Measurements from ENCODE around the gene SLC44A4.

The SLC44A4 gene

GRCh38 chr6:31878222-31878621 is 575 bp downstream of the SLC44A4 start:
- ChIA-PET POLR2A (no interaction called here), CTCF (no interaction called here)
- no peak for DNase-seq (ENCODE audit: extremely low spot score)

GRCh38 chr6:31877651-31878161 is 1.1 kb downstream of the SLC44A4 start:
- ChIA-PET CTCF (no interaction called here), POLR2A (no interaction called here)
- no peak for DNase-seq (ENCODE audit: extremely low spot score)

More at GRCh38 chr6:31878222-31878621, 575 bp downstream of the SLC44A4 start:
- TF ChIP-seq PKNOX1 (IDR thresholded peaks at IDR 0.05), result no peak
- TF ChIP-seq FOXA1 (IDR thresholded peaks at IDR 0.05), result no peak
- no peak for TF ChIP-seq FOXK2 (IDR thresholded peaks at IDR 0.05)
- TF ChIP-seq LEF1 (IDR thresholded peaks at IDR 0.05; ENCODE audit: borderline replicate concordance), result no peak
- no peak for TF ChIP-seq TARDBP (IDR thresholded peaks at IDR 0.05)
- TF ChIP-seq SP1 (IDR thresholded peaks at IDR 0.05), result no peak
- no peak for TF ChIP-seq BHLHE40 (IDR thresholded peaks at IDR 0.05; ENCODE audit: borderline replicate concordance)
- no peak for TF ChIP-seq ELF4 (IDR thresholded peaks at IDR 0.05)
- TF ChIP-seq ARNT (IDR thresholded peaks at IDR 0.05), result no peak
- TF ChIP-seq NFRKB (IDR thresholded peaks at IDR 0.05), result no peak
- TF ChIP-seq FOXM1 (IDR thresholded peaks at IDR 0.05; ENCODE audit: borderline replicate concordance), result no peak
- no peak for TF ChIP-seq SUZ12 (IDR thresholded peaks at IDR 0.05)
- no peak for TF ChIP-seq HDGF (IDR thresholded peaks at IDR 0.05; ENCODE audit: borderline replicate concordance)
- no peak for TF ChIP-seq ZNF384 (IDR thresholded peaks at IDR 0.05)
- TF ChIP-seq L3MBTL2 (conservative IDR thresholded peaks at IDR 0.05), result no peak

GRCh38 chr6:31877125-31877650 is 1.6 kb downstream of the SLC44A4 start:
- ChIA-PET POLR2A (interaction anchor here (3.6 kb wide), 1 partner anchor 14 kb away, joined by 14 read pairs; the partner anchor contains the start of gene NEU1), CTCF (no interaction called here)
- DNase-seq (ENCODE audit: extremely low spot score), result no peak
- TF ChIP-seq CTBP1 (IDR thresholded peaks at IDR 0.05; ENCODE audit: borderline replicate concordance) (no peak), PKNOX1 (IDR thresholded peaks at IDR 0.05) (no peak), L3MBTL2 (conservative IDR thresholded peaks at IDR 0.05) (no peak), SUZ12 (IDR thresholded peaks at IDR 0.05) (no peak), ELF4 (IDR thresholded peaks at IDR 0.05) (no peak), NFRKB (IDR thresholded peaks at IDR 0.05) (no peak), TARDBP (IDR thresholded peaks at IDR 0.05) (no peak), ZNF384 (IDR thresholded peaks at IDR 0.05) (no peak), HDGF (IDR thresholded peaks at IDR 0.05; ENCODE audit: borderline replicate concordance) (no peak), ARNT (IDR thresholded peaks at IDR 0.05) (no peak), LEF1 (IDR thresholded peaks at IDR 0.05; ENCODE audit: borderline replicate concordance) (no peak), FOXA1 (IDR thresholded peaks at IDR 0.05) (no peak), FOXK2 (IDR thresholded peaks at IDR 0.05) (no peak), BHLHE40 (IDR thresholded peaks at IDR 0.05; ENCODE audit: borderline replicate concordance) (no peak)

More at GRCh38 chr6:31877651-31878161, 1.1 kb downstream of the SLC44A4 start:
- TF ChIP-seq TARDBP (IDR thresholded peaks at IDR 0.05) (no peak), SP1 (IDR thresholded peaks at IDR 0.05) (no peak), PKNOX1 (IDR thresholded peaks at IDR 0.05) (no peak; the same call in none of the 2 replicates), NFRKB (IDR thresholded peaks at IDR 0.05) (no peak), ZNF384 (IDR thresholded peaks at IDR 0.05) (no peak), ARNT (IDR thresholded peaks at IDR 0.05) (no peak), FOXM1 (IDR thresholded peaks at IDR 0.05; ENCODE audit: borderline replicate concordance) (no peak), SUZ12 (IDR thresholded peaks at IDR 0.05) (no peak), FOXK2 (IDR thresholded peaks at IDR 0.05) (no peak), FOXA1 (IDR thresholded peaks at IDR 0.05) (no peak), L3MBTL2 (conservative IDR thresholded peaks at IDR 0.05) (no peak), ELF4 (IDR thresholded peaks at IDR 0.05) (no peak), BHLHE40 (IDR thresholded peaks at IDR 0.05; ENCODE audit: borderline replicate concordance) (no peak), CTBP1 (IDR thresholded peaks at IDR 0.05; ENCODE audit: borderline replicate concordance) (no peak), HDGF (IDR thresholded peaks at IDR 0.05; ENCODE audit: borderline replicate concordance) (no peak)

- TF ChIP-seq L3MBTL2 (conservative IDR thresholded peaks at IDR 0.05), result no peak
- TF ChIP-seq LEF1 (IDR thresholded peaks at IDR 0.05; ENCODE audit: borderline replicate concordance), result no peak
- TF ChIP-seq FOXM1 (IDR thresholded peaks at IDR 0.05; ENCODE audit: borderline replicate concordance), result no peak
- no peak for TF ChIP-seq ZNF384 (IDR thresholded peaks at IDR 0.05)
- TF ChIP-seq TARDBP (IDR thresholded peaks at IDR 0.05), result no peak
- no peak for TF ChIP-seq ARNT (IDR thresholded peaks at IDR 0.05)
- no peak for TF ChIP-seq SUZ12 (IDR thresholded peaks at IDR 0.05)
- no peak for TF ChIP-seq NFRKB (IDR thresholded peaks at IDR 0.05)
- TF ChIP-seq FOXK2 (IDR thresholded peaks at IDR 0.05), result no peak
- TF ChIP-seq BHLHE40 (IDR thresholded peaks at IDR 0.05; ENCODE audit: borderline replicate concordance), result no peak
- TF ChIP-seq ELF4 (IDR thresholded peaks at IDR 0.05), result no peak
- no peak for TF ChIP-seq SP1 (IDR thresholded peaks at IDR 0.05)
- no peak for TF ChIP-seq HDGF (IDR thresholded peaks at IDR 0.05; ENCODE audit: borderline replicate concordance)
- TF ChIP-seq PKNOX1 (IDR thresholded peaks at IDR 0.05), result no peak
- no peak for TF ChIP-seq FOXA1 (IDR thresholded peaks at IDR 0.05)
- no peak for TF ChIP-seq CTBP1 (IDR thresholded peaks at IDR 0.05; ENCODE audit: borderline replicate concordance)
- DNase-seq (ENCODE audit: extremely low spot score), result no peak
- POLR2A ChIA-PET, result interaction anchor here (1.2 to 3.6 kb wide), 2 partner anchors 13 to 69 kb away, joined by 3 to 14 read pairs; partner anchors contain the start of genes LSM2 and NEU1
- CTCF ChIA-PET, result no interaction called here
Observed at GRCh38 chr6:31876357-31876756, 2.4 kb downstream of the SLC44A4 start.

GRCh38 chr6:31875877-31876276 is 2.9 kb downstream of the SLC44A4 start:
- no peak for TF ChIP-seq FOXM1 (IDR thresholded peaks at IDR 0.05; ENCODE audit: borderline replicate concordance)
- TF ChIP-seq TARDBP (IDR thresholded peaks at IDR 0.05), result no peak
- no peak for TF ChIP-seq ELF4 (IDR thresholded peaks at IDR 0.05)
- no peak for TF ChIP-seq FOXK2 (IDR thresholded peaks at IDR 0.05)
- TF ChIP-seq LEF1 (IDR thresholded peaks at IDR 0.05; ENCODE audit: borderline replicate concordance), result no peak
- TF ChIP-seq SP1 (IDR thresholded peaks at IDR 0.05), result no peak
- no peak for TF ChIP-seq PKNOX1 (IDR thresholded peaks at IDR 0.05)
- no peak for TF ChIP-seq CTBP1 (IDR thresholded peaks at IDR 0.05; ENCODE audit: borderline replicate concordance)
- TF ChIP-seq ZNF384 (IDR thresholded peaks at IDR 0.05), result no peak
- TF ChIP-seq SUZ12 (IDR thresholded peaks at IDR 0.05), result no peak
- no peak for TF ChIP-seq BHLHE40 (IDR thresholded peaks at IDR 0.05; ENCODE audit: borderline replicate concordance)
- no peak for TF ChIP-seq ARNT (IDR thresholded peaks at IDR 0.05)
- TF ChIP-seq HDGF (IDR thresholded peaks at IDR 0.05; ENCODE audit: borderline replicate concordance), result no peak
- no peak for TF ChIP-seq FOXA1 (IDR thresholded peaks at IDR 0.05)
- no peak for TF ChIP-seq NFRKB (IDR thresholded peaks at IDR 0.05)
- ChIA-PET POLR2A (interaction anchor here (0.8 to 3.6 kb wide), 3 partner anchors 11 to 69 kb away, joined by 3 to 14 read pairs (median 4); partner anchors contain the start of genes LSM2 and NEU1), CTCF (no interaction called here)
- no peak for DNase-seq (ENCODE audit: extremely low spot score)

Data from HEK293T (cell line).